ENCODE results near the gene PGAP2. TPM values are rescaled to one million over a fixed set of nuclear protein-coding genes. Genes with fewer than 3 reads are reported as not detected.

The PGAP2 gene
- polyA plus RNA-seq, 3 donors: 40.7 to 57.4 (median 51.0) TPM

- DNase-seq: no peak
These were observed 21.7 kb downstream of the PGAP2 start for GRCh38 chr11:3830088-3830487.

- DNase-seq: no peak
These were observed 22.4 kb downstream of the PGAP2 start for GRCh38 chr11:3830730-3831129.

GRCh38 chr11:3831378-3832239 lies 23.2 kb downstream of the PGAP2 start:
- DNase-seq: no peak

- no peak for DNase-seq
These were observed 24.5 kb downstream of the PGAP2 start for GRCh38 chr11:3832816-3833215.

GRCh38 chr11:3833449-3833848 lies 25.1 kb downstream of the PGAP2 start:
- no peak for DNase-seq

- DNase-seq: no peak
These were observed 25.9 kb downstream of the PGAP2 start for GRCh38 chr11:3834349-3834663.

GRCh38 chr11:3834664-3835461 lies 26.5 kb downstream of the PGAP2 start:
- DNase-seq: no peak

- DNase-seq: no peak
These were observed 27.4 kb downstream of the PGAP2 start for GRCh38 chr11:3835751-3836150.

- no peak for DNase-seq
These were observed 28.5 kb downstream of the PGAP2 start for GRCh38 chr11:3836903-3837302.

GRCh38 chr11:3837793-3838192 lies 29.4 kb downstream of the PGAP2 start:
- no peak for DNase-seq

GRCh38 chr11:3838504-3838903 lies 30.1 kb downstream of the PGAP2 start:
- DNase-seq: no peak

GRCh38 chr11:3840004-3840869 lies 31.9 kb downstream of the PGAP2 start:
- DNase-seq: no peak

GRCh38 chr11:3840870-3841425 lies 32.6 kb downstream of the PGAP2 start, which contains the start of gene RHOG:
TSS of gene RHOG (minus strand) at chr11:3840959. CDS start at chr11:3828138, 12,821 bp downstream.
- peak; percentile 73 for DNase-seq

- peak; percentile 79 for DNase-seq
These were observed 33.3 kb downstream of the PGAP2 start for GRCh38 chr11:3841426-3842350.

- no peak for DNase-seq
These were observed 35.0 kb downstream of the PGAP2 start for GRCh38 chr11:3843326-3843725.

- no peak for DNase-seq
These were observed 36.9 kb downstream of the PGAP2 start for GRCh38 chr11:3845246-3845645.

GRCh38 chr11:3845670-3846069 lies 37.3 kb downstream of the PGAP2 start:
- no peak for DNase-seq

GRCh38 chr11:3849297-3849874 lies 41.0 kb downstream of the PGAP2 start:
- DNase-seq: no peak

GRCh38 chr11:3853545-3853842 lies 45.1 kb downstream of the PGAP2 start:
- DNase-seq: no peak

GRCh38 chr11:3853899-3854659 lies 45.7 kb downstream of the PGAP2 start:
- DNase-seq: no peak
